HG02623 (cell line): Measurements from ENCODE around the gene MBLAC2.
A peak's percentile ranks its signal among the peaks of the same experiment; 100 is the strongest.

Experiments used
- ATAC-seq: cut with Tn5 transposase; IDR thresholded peaks from one replicate; pipeline ENCODE4 v1.9.1; 2021; ENCODE audit warnings: moderate library complexity; ENCODE audit not compliant: unreplicated experiment

The MBLAC2 gene

DNA sequence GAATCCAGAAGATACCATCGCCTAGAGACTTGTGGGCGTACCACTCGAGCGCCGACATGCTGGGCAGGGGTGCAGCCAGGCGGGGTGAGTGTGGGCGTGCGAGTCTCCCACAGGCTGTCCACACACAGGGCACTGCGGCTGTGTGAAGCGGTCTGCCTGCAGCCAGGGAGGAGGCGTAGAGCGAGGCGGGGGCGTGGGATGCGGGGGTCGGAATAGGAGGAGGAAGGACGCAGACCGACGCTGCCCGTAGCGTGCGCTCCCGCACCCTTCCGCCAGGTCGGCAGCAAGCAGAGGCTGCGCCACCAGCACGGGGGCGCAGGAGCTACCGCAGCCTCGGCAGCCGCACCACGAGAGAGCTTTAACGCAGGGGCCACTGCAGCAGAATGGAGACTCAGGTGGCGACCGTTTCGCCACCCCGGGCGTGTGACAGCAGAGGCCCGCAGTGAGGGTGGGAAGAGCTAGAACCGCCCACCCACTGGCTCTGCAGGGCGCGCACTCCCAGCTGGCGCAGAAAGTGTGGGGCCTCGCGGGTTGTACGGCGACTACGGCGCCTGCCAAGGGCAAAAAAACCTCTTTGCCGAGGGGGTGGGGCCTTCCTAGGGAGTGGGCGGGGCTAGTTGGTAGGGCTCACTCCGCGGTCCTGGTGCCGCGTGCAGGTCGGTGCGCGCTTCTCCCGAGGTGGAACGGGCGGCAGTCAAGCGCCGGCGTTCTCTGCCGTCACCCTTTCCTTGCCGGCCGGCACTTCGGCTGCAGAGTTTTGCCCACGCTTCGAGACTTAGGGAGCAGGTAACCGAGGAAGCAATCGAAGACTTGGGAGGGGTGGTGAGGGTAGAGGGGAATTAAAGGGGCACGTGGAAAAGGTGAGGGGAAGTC is at the start of gene MBLAC2, which contains the start of gene POLR3G:
Gene MBLAC2 (minus strand): TSS at position 537 of the 873 bp plus-strand sequence. CDS start 479 bp downstream, at position 58.
Gene POLR3G (plus strand): TSS at position 630 of the 873 bp plus-strand sequence. CDS start 10,704 bp downstream, outside the sequence.
- peak; percentile 87 for ATAC-seq

GRCh38 chr5:90519081-90519480 is 44.5 kb upstream of the MBLAC2 start:
- no peak for ATAC-seq

- ATAC-seq, result no peak
Observed at GRCh38 chr5:90518661-90519060, 44.1 kb upstream of the MBLAC2 start.

- no peak for ATAC-seq
Observed at GRCh38 chr5:90514520-90514919, 39.9 kb upstream of the MBLAC2 start.

GRCh38 chr5:90510438-90510837 is 35.9 kb upstream of the MBLAC2 start:
- no peak for ATAC-seq

- no peak for ATAC-seq
Observed at GRCh38 chr5:90506221-90506620, 31.6 kb upstream of the MBLAC2 start.

DNA sequence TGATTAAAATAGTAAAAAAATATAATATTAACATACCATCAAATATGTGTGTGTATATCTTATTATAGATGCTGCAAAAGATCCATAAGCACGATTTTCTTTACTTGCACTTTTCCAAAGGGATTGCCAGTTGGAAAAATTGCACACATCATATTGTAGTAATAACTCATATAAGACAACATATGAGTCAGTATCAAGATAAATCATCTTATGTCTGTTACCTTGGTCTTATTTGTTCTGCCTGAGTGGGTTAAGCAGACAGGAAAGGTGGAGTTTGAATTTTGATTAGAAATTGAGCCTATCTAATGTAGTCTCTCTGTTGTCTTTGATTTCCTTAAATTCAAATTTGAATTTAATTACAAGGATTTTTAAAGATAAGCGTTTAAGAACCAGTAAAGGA is 30.2 kb upstream of the MBLAC2 start:
- no peak for ATAC-seq

- ATAC-seq, result no peak
Observed at GRCh38 chr5:90503596-90503995, 29.0 kb upstream of the MBLAC2 start.

- no peak for ATAC-seq
Observed at GRCh38 chr5:90495146-90495545, 20.6 kb upstream of the MBLAC2 start.

- no peak for ATAC-seq
Observed at GRCh38 chr5:90494043-90494442, 19.5 kb upstream of the MBLAC2 start.

DNA sequence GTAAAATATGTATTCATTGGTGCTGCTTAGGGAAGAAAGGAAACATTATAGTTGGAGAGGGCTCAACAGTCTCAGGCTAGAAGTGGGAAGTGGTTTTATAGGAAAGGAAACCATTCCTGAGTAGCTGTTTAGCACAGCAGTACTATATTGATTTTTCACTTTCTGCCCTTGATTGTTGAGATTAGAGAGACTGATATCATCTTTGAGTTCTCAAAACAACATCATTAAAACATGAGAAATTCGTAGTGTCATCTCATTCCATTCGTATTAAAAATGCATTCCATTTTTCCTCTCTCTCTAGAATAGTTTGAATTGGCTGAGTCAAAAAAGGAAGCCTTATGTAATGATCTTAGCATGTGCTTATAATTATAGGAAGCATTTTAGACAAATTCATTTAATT is 14.2 kb upstream of the MBLAC2 start:
- ATAC-seq, result no peak

DNA sequence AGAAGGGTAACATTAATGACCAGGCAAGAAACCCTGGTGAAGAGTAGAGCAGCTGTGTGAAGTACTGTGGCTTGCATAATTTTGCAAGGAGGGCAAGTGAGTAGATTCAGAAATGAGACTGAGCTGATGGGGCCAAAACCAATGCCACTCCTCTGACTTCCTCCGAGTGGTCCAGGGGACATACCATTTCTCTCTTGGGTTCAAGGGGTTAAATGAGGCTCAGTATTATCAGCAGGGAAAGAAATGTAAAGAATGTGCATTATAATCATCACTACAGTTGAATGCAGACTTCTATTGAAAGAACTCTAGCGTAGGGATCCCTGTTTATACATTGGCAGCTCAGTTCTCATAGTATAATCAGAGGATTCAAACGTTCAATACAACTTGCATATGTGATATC is 10.0 kb upstream of the MBLAC2 start:
- no peak for ATAC-seq

- ATAC-seq, result no peak
Observed at GRCh38 chr5:90483206-90483605, 8.6 kb upstream of the MBLAC2 start.

- no peak for ATAC-seq
Observed at GRCh38 chr5:90480699-90481098, 6.1 kb upstream of the MBLAC2 start.

DNA sequence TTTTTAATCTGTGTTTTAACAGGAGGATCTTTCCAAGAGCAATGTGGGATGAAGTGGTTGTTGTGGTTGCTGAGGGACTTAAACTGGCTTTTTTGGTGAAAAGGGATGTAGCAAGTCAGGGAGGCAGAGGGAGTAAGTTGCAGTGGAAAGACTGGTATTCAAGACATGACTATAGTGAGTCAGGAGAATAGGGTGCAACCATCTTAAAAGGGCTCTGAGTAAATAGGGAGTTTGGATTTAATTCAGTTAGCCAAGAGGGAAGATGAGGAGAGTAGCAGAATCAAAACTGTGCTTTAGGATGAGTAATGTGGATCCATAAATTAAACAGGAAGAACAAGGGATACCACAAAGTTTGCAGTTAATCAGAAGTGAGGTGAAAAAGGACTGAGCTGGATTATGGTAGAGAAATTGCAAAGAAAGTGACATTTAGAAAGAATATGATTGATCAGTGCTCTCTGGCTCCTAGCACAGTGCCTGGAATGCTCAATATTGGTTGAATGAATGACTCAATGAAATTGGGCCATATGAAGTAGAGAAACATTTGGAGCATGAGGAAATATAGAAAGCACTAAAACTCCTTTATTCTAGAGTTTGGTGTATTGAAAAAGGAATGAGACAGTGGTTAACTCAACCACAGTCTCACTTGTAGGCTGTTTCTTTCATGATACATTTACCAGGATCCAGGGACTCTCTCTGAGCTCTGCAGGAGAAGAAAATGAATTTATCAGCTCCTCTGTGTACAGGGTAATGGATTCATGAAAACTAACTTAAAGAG is 5.2 kb upstream of the MBLAC2 start:
- ATAC-seq, result no peak

DNA sequence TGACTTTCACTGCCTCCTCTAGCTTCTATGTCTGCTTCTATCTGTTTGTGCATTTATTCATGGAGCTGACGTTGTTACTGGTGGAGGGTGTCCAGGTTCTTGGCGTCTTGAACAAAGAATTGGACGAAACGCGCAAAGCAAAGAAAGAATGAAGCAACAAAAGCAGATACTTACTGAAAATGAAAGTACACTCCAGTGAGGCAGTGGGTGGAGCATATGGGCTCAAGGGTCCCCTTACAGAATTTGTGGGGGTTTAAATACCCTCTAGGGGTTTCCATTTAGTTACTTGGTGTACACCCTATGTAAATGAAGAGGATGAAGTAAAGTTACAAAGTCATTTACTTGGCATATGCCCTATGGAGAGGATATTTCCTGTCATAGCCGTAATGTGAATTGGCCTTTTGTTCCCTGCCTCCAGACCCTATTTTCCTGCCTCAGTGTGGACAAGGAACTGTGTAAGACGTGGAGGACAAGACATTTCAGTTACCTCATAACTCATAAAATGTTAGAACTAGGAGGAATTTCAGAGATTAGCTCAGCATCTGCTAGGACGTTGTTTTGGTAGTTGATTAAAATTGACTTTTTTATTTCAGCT is 3.1 kb upstream of the MBLAC2 start:
- ATAC-seq, result no peak

- no peak for ATAC-seq
Observed at GRCh38 chr5:90477073-90477472, 2.5 kb upstream of the MBLAC2 start.

GRCh38 chr5:90476391-90476790 is 1.8 kb upstream of the MBLAC2 start:
- ATAC-seq, result no peak

GRCh38 chr5:90475436-90475980 is 937 bp upstream of the MBLAC2 start:
- ATAC-seq, result no peak

DNA sequence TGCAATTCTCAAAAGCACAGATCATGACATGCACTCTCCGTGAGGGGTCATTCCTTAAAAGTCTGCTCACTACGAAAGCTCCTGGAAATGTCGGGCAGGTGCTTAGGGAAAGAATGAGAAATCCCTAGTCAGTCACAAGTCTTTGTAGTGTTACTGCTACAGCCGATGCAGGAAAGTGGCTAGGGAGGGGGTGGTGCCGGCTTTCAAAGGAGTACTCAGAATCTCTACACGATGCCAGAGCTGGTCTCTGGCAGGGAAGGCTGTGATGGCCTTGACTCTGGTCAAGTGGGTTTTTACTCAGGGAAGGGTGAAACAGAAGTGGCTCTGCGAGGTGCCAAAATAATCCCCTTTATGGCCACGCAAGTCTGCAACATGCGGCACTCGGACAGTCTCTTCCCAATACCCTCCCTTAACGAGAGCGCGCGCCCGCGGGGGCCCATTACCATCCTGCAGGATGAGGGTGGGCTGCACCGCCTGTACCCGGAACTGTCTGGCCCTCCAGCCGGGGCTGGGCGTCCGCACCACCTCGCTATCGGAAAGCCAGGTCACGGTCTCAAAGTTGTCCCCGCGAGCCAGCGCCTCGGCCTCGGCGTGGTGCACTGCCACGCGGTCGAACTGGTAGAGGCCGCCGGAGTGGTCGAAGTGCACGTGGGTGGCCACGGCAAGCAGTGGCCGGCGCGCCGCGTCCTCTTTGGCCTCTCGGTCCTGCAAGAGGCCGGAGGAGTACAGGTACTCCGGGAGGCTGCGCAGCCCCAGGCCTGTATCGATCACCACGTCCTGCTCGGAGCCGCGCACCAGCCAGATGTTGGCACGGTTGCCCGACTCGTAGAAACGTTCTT is 956 bp downstream of the MBLAC2 start:
- peak; percentile 17 for ATAC-seq
